ENCODE results near the gene RPUSD3.
"Not testable (repeated sequence)": the region's sequence is repeated elsewhere in the genome, so short reads cannot be mapped to it uniquely, and the experiment has no call there.

RPUSD3 gene

DNA sequence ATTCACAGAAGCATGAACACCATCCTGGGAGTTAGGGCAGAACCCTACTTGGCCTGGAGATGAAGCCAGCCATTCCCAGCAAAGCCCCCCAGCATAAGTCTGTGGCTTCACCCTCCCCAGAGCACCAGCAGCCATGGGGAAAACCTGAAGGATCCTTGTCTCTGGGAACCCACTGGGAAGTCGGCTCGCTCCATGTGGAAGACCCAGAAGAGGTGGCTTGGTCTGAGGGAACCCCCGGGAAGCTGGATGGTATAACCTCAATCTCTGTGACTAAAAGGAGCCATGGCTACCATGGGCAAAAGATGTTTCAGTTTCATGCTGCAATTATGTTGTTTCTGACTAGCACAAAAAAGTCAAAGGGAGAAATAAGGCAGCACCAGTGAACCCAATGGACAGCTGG lies 11.8 kb upstream of the RPUSD3 start:
- DNase-seq (ENCODE audit: low spot score): peak; percentile 31
- TF ChIP-seq CTCF (IDR thresholded peaks at IDR 0.05): no peak
- Histone ChIP-seq H3K27ac (no peak overlapping the region), H3K4me3 (no peak overlapping the region)

- not testable (repeated sequence) for DNase-seq (ENCODE audit: low spot score); H3K27ac ChIP-seq; H3K4me3 ChIP-seq
Observed at GRCh38 chr3:9854291-9854940, 10.6 kb upstream of the RPUSD3 start.

GRCh38 chr3:9852528-9852927 lies 8.7 kb upstream of the RPUSD3 start:
- no peak overlapping the region for H3K4me3 ChIP-seq
- H3K27ac ChIP-seq: no peak overlapping the region
- DNase-seq (ENCODE audit: low spot score): no peak
- no peak for TF ChIP-seq CTCF (IDR thresholded peaks at IDR 0.05)

DNA sequence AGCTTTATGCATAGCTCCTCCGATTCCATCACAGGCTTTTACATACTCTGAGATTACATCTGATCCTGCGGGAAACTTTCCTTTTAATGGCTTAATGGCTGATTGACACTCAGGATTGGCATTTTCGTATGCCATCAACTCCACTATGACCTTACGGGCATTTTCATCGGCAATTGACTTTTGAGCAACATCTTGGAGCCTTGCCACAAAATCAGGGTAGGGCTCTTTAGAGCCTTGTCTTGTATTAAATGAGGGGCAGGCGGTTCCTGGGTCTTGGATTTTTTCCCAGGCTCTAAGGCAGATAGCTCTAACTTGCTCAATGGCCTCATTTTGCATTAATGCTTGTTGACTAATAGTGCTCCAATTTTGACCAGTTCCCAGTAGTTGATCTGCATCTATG lies 8.1 kb upstream of the RPUSD3 start:
- not testable (repeated sequence) for DNase-seq (ENCODE audit: low spot score); H3K27ac ChIP-seq; H3K4me3 ChIP-seq

- H3K27ac ChIP-seq; DNase-seq (ENCODE audit: low spot score): not testable (repeated sequence)
Observed at GRCh38 chr3:9851383-9851782, 7.6 kb upstream of the RPUSD3 start.

DNA sequence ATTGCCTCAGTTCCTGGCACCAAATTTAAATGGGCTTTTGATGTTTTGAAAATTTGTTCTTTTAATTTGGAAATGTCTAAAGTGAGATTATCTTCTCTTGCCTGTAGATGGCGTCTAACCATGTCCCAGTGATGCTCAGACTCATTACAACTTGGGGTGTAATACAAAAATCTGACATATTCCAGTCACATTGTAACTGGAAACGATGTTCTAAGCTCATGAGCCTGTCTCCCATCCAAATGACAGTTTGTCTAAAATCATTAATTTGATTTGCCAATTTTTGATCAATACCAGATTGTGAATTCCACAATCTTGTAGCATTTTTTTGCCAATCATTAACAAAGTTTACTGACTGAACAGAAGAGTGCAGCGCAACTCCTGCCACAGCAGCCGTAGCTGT lies 5.1 kb upstream of the RPUSD3 start:
- H3K4me3 ChIP-seq; H3K27ac ChIP-seq; DNase-seq (ENCODE audit: low spot score): not testable (repeated sequence)

More at GRCh38 chr3:9851383-9851782, 7.6 kb upstream of the RPUSD3 start:
- not testable (repeated sequence) for H3K4me3 ChIP-seq

DNA sequence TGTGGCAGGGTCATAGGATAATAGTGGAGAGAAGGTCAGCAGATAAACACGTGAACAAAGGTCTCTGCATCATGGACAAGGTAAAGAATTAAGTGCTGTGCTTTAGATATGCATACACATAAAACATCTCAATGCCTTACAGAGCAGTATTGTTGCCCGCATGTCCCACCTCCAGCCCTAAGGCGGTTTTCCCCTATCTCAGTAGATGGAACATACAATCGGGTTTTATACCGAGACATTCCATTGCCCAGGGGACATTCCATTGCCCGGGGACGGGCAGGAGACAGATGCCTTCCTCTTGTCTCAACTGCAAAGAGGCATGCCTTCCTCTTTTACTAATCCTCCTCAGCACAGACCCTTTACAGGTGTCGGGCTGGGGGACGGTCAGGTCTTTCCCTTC lies 4.1 kb upstream of the RPUSD3 start:
- not testable (repeated sequence) for H3K4me3 ChIP-seq; DNase-seq (ENCODE audit: low spot score); H3K27ac ChIP-seq

- no peak for TF ChIP-seq CTCF (IDR thresholded peaks at IDR 0.05)
Observed at GRCh38 chr3:9846931-9847488, 3.2 kb upstream of the RPUSD3 start.

DNA sequence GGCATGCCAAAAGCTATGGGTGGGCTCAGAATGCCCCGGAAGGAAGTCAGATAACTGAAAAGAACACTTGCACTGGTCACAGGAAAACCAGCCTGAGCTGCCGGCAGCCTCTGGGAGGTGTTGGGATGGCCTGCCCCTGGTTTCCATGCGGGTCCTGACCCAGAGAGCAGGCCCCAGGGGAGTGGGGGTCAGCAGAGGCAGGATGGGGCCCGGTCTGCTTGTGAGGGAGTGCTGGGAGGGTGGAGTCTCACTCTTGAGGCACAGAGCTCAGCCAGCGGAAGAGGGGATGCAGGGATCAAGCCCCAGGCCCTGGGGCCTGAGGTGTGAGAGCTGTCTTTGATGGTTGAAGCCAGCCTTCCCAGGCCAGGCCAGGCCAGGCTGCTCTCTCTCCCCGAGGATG lies 2.4 kb upstream of the RPUSD3 start:
- no peak for DNase-seq (ENCODE audit: low spot score)

More at GRCh38 chr3:9846931-9847488, 3.2 kb upstream of the RPUSD3 start:
- Histone ChIP-seq H3K4me3 (no peak overlapping the region), H3K27ac (no peak overlapping the region)
- DNase-seq (ENCODE audit: low spot score): no peak

More for the DNA sequence above, 2.4 kb upstream of the RPUSD3 start:
- Histone ChIP-seq H3K27ac (no peak overlapping the region), H3K4me3 (no peak overlapping the region)
- no peak for TF ChIP-seq CTCF (IDR thresholded peaks at IDR 0.05)

All from coronary artery (tissue), 2 donors.